Measurements from ENCODE around the gene NPLOC4. TPM values are rescaled to one million over a fixed set of nuclear protein-coding genes. Genes with fewer than 3 reads are reported as not detected.

Gene NPLOC4
- total and polyA plus RNA-seq, 2 experiments from 2014 or later: 51.4 to 64.6 TPM

DNA sequence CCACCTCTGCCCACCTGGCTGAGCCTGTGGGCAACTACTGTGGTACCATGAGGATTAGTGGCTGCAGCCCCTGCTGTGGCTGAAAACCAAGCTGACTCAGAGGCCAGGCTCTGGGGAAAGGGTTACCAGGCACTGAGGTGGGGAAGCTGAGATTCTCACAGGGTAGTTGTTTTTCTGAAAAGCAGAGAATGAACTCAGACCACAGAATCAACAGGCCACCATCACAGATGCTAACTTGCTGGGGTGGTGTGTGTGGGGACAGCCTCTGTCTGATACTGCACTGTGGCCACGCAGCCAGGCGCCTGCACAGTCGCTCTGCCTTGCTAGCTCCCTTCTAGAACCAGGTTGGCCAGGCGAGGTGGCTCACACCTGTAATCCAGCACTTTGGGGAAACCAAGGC is 28.8 kb downstream of the NPLOC4 start:
- Histone ChIP-seq H3K9me2 (ENCODE audit: insufficient read depth) (no peaks in the 10 kb centered on the region), H3K79me2 (ENCODE audit: insufficient read depth) (peaks cover 76% of the 10 kb centered on the region), H2AFZ (no peak overlapping the region), H4K20me1 (ENCODE audit: insufficient read depth) (no peaks in the 10 kb centered on the region; the same call in 1 of the 2 replicates), H3K27ac (peak overlapping the region; percentile 75), H3K36me3 (ENCODE audit: low read depth) (peaks cover 42% of the 10 kb centered on the region), H3K4me3 (no peak overlapping the region), H3K9ac (peak overlapping the region; percentile 49), H3K27me3 (replicated peaks; ENCODE audit: insufficient read depth) (no peaks in the 10 kb centered on the region), H3F3A (ENCODE audit: insufficient read depth) (peaks cover 28% of the 10 kb centered on the region), H3K9me3 (ENCODE audit: low read depth) (no peaks in the 10 kb centered on the region), H3K4me1 (ENCODE audit: insufficient read depth) (peaks cover 19% of the 10 kb centered on the region), H3K4me2 (ENCODE audit: unreplicated experiment) (peak overlapping the region; percentile 21)
- in situ Hi-C loops (cut with MboI): no loop called here
- TF ChIP-seq EZH2 (IDR thresholded peaks at IDR 0.05; ENCODE audit: insufficient read depth, poor library complexity, severe bottlenecking): no peak
- no peak for TF ChIP-seq EZH2phosphoT487 (IDR thresholded peaks at IDR 0.05; ENCODE audit: insufficient read depth, low read depth)
- 95 to 97% methylated on average over 4 of the region's 4 CpGs for WGBS, 2 experiments (ENCODE audit: low coverage in 1 of 2, low lambda C conversion rate in 2 of 2, missing lambda C conversion rate in 2 of 2)
- DNase-seq: peak; percentile 40

DNA sequence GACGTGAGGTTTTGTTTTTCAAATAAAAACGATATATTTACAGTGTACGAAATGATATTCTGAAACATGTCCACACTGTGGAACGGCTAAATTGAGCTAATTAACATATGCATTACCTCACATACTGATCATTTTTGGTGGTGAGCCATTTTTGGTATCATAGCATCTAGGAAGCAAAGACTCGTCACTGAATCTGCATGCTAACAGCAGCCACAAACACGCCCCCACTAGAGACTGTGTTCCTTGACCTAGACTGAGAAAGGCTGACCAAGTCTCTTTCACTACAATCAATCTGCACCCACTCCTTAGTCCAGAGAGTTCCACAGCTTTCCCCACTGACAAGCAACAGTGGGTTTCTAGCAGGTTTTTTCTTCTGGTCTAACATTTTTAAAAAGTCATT is 29.5 kb downstream of the NPLOC4 start:
- H3K4me1 ChIP-seq (ENCODE audit: insufficient read depth): peaks cover 19% of the 10 kb centered on the region
- peak overlapping the region; percentile 49 for H3K9ac ChIP-seq
- H3K36me3 ChIP-seq (ENCODE audit: low read depth): peaks cover 38% of the 10 kb centered on the region
- H4K20me1 ChIP-seq (ENCODE audit: insufficient read depth): no peaks in the 10 kb centered on the region
- H3K9me2 ChIP-seq (ENCODE audit: insufficient read depth): no peaks in the 10 kb centered on the region
- H3K4me3 ChIP-seq: no peak overlapping the region
- DNase-seq: peak; percentile 86
- H3K79me2 ChIP-seq (ENCODE audit: insufficient read depth): peaks cover 76% of the 10 kb centered on the region
- no peaks in the 10 kb centered on the region for H3K27me3 ChIP-seq (replicated peaks; ENCODE audit: insufficient read depth)
- peaks cover 31% of the 10 kb centered on the region for H3F3A ChIP-seq (ENCODE audit: insufficient read depth)
- no peaks in the 10 kb centered on the region for H3K9me3 ChIP-seq (ENCODE audit: low read depth)
- TF ChIP-seq EZH2phosphoT487 (IDR thresholded peaks at IDR 0.05; ENCODE audit: insufficient read depth, low read depth) (no peak), EZH2 (IDR thresholded peaks at IDR 0.05; ENCODE audit: insufficient read depth, poor library complexity, severe bottlenecking) (no peak)
- H3K4me2 ChIP-seq (ENCODE audit: unreplicated experiment): peak overlapping the region; percentile 21
- no peak overlapping the region for H2AFZ ChIP-seq
- in situ Hi-C loops (cut with MboI): no loop called here
- 63 to 65% methylated on average over 6 of the region's 6 CpGs for WGBS, 2 experiments (ENCODE audit: low coverage in 1 of 2, low lambda C conversion rate in 2 of 2, missing lambda C conversion rate in 2 of 2)
- peak overlapping the region; percentile 75 for H3K27ac ChIP-seq

DNA sequence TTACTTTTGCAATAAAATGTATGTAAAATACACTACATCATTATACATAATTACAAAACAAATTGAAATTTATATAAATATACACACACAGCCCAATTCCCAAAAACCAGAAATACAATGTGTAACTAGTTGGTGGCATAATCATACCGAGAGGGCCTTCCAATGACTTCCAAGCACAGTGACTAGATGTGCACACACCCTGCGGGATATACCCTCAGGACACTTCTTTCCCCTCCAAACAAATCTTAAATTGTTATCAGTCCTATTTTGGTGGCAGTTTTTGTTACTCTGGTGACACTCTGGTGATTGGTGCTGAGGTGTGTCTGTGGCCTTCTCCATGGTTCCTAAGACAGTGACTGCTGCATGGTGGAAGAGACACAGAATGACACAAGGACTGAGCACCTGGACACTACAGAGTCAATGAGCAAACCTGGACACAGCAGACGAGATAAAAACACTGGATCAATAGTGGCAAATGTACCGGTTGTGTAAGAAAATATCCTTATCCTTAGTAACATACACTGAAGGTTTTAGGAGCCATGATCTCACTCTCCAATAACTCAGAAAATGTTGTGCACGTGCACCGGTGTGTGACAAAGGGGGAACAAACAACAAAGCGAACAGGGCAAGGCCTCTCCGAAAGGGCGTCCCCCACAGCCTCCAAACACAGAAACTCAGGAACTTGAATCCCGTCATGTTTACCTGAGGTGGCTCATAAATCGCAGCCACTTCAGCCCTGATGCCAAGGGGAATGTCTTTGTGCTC is 32.9 kb downstream of the NPLOC4 start:
- Histone ChIP-seq H3K4me3 (no peak overlapping the region), H3K27me3 (replicated peaks; ENCODE audit: insufficient read depth) (no peaks in the 10 kb centered on the region), H3K79me2 (ENCODE audit: insufficient read depth) (peaks cover 62% of the 10 kb centered on the region), H3K9me3 (ENCODE audit: low read depth) (no peaks in the 10 kb centered on the region), H3K4me2 (ENCODE audit: unreplicated experiment) (no peak overlapping the region), H3K9ac (no peak overlapping the region), H3K9me2 (ENCODE audit: insufficient read depth) (no peaks in the 10 kb centered on the region), H3K36me3 (ENCODE audit: low read depth) (peaks cover 36% of the 10 kb centered on the region), H2AFZ (no peak overlapping the region), H3F3A (ENCODE audit: insufficient read depth) (peaks cover 52% of the 10 kb centered on the region), H3K4me1 (ENCODE audit: insufficient read depth) (peaks cover 34% of the 10 kb centered on the region), H4K20me1 (ENCODE audit: insufficient read depth) (no peaks in the 10 kb centered on the region), H3K27ac (no peak overlapping the region)
- no peak for DNase-seq
- in situ Hi-C loops (cut with MboI): no loop called here
- WGBS, 2 experiments (ENCODE audit: low coverage in 1 of 2, low lambda C conversion rate in 2 of 2, missing lambda C conversion rate in 2 of 2): 86 to 87% methylated on average over 11 of the region's 11 CpGs
- TF ChIP-seq EZH2 (IDR thresholded peaks at IDR 0.05; ENCODE audit: insufficient read depth, poor library complexity, severe bottlenecking) (no peak), EZH2phosphoT487 (IDR thresholded peaks at IDR 0.05; ENCODE audit: insufficient read depth, low read depth) (no peak)

DNA sequence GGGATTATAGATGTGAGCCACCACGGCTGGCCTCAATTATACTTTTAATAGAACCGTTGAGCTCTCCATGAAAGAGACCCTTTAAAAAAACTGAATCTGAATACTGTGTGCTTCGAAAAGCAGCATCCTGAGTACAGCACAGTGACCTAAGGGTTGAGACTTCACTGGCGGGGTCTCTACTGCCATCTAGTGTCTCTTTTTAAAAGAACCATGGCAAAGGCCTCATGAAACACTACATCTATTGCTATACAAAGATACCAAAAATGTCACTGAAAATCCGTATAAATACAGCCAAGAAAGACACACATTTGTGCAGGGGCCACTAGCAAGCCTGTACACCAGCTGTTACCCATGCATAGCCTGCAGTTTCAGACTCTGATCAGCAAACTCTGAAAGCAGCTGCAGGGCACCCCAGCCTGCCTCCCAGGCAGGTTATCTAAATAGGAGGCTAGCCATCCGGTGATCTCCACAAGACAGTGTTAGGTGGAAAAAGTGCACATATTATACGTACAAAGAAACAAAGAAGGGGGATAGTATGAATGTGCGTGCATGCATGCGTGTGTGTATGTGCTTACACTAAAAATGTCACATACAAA is 35.3 kb downstream of the NPLOC4 start:
- Histone ChIP-seq H2AFZ (no peak overlapping the region), H3K9me2 (ENCODE audit: insufficient read depth) (no peaks in the 10 kb centered on the region), H3K4me2 (ENCODE audit: unreplicated experiment) (no peak overlapping the region), H3K27me3 (replicated peaks; ENCODE audit: insufficient read depth) (no peaks in the 10 kb centered on the region), H3K9me3 (ENCODE audit: low read depth) (no peaks in the 10 kb centered on the region), H3K79me2 (ENCODE audit: insufficient read depth) (peaks cover 62% of the 10 kb centered on the region), H3K4me3 (no peak overlapping the region), H3K4me1 (ENCODE audit: insufficient read depth) (peaks cover 21% of the 10 kb centered on the region), H3K9ac (no peak overlapping the region), H3F3A (ENCODE audit: insufficient read depth) (peaks cover 50% of the 10 kb centered on the region), H3K36me3 (ENCODE audit: low read depth) (peaks cover 43% of the 10 kb centered on the region), H3K27ac (no peak overlapping the region), H4K20me1 (ENCODE audit: insufficient read depth) (no peaks in the 10 kb centered on the region)
- in situ Hi-C loops (cut with MboI): no loop called here
- TF ChIP-seq EZH2phosphoT487 (IDR thresholded peaks at IDR 0.05; ENCODE audit: insufficient read depth, low read depth) (no peak), EZH2 (IDR thresholded peaks at IDR 0.05; ENCODE audit: insufficient read depth, poor library complexity, severe bottlenecking) (no peak)
- DNase-seq: peak; percentile 79
- 30 to 33% methylated on average over 9 of the region's 9 CpGs for WGBS, 2 experiments (ENCODE audit: low coverage in 1 of 2, low lambda C conversion rate in 2 of 2, missing lambda C conversion rate in 2 of 2)

Data from GM23248 (cell line).